SK-N-SH (cell line): ENCODE measurements around the gene GPLD1. TPM values are rescaled to one million over a fixed set of nuclear protein-coding genes. Genes with fewer than 3 reads are reported as not detected.

Experiments
- CTCF ChIA-PET: fragments of 300-600, 350-600 bp; formaldehyde crosslinking; extraction: SDS; loops from one replicate; lab custom pipeline; 2021; lab: Yijun Ruan, JAX
- POLR2A ChIA-PET: fragments of 350-600 bp; sonication (Branson Sonifier 250); formaldehyde crosslinking; extraction: SDS; loops from one replicate; lab custom pipeline; 2020; ENCODE audit warnings: antibody characterized with exemption, inconsistent platforms; lab: Yijun Ruan, JAX
- DNase-seq: peaks from one replicate; pipeline ENCODE4 v3.0.0; 2012
- H2AFZ ChIP-seq: fragments of 200-600 bp; sonication (generic); 2 replicates; pipeline ENCODE4 v1.8.1; 2016; ENCODE audit warnings: antibody characterized with exemption, mild to moderate bottlenecking, low read depth
- H3F3A ChIP-seq: fragments of 200-600 bp; sonication (generic); replicated peaks from 2 replicates; pipeline ENCODE3; 2016; ENCODE audit warnings: antibody characterized with exemption, mild to moderate bottlenecking; ENCODE audit not compliant: insufficient read depth
- H3K27ac ChIP-seq, 2 experiments: fragments of 200-500 bp in 1 of 2; fragments of 200-600 bp in 1 of 2; sonication (Bioruptor generic) in 1 of 2; sonication (generic), shearing (Covaris generic) in 1 of 2; 2 replicates each; pipeline versions ENCODE4 v1.5.1 to v1.6.1; 2014 to 2016; ENCODE audit warnings: low read depth in 2 of 2, inconsistent platforms in 1 of 2, low read length in 1 of 2, mild to moderate bottlenecking in 1 of 2, mixed read lengths in 1 of 2
- H3K27me3 ChIP-seq: fragments of 200-600 bp; sonication (generic), shearing (Covaris generic); 2 replicates; pipeline ENCODE4 v1.6.1; 2016; ENCODE audit warnings: mixed run types; ENCODE audit not compliant: insufficient read depth
- H3K36me3 ChIP-seq, 2 experiments: fragments of 200-500 bp in 1 of 2; fragments of 200-600 bp in 1 of 2; sonication (Bioruptor generic) in 1 of 2; sonication (generic) in 1 of 2; replicated peaks in 1 of 2; 2 replicates each; pipeline versions ENCODE3 to v1.5.1; 2014 to 2016; ENCODE audit warnings: low read length in 1 of 2, mild to moderate bottlenecking in 1 of 2; ENCODE audit not compliant: insufficient read depth in 2 of 2, control insufficient read depth in 1 of 2
- H3K4me1 ChIP-seq, 2 experiments: fragments of 200-500 bp in 1 of 2; fragments of 200-600 bp in 1 of 2; sonication (Bioruptor generic) in 1 of 2; sonication (generic), shearing (Covaris generic) in 1 of 2; 2 replicates each; pipeline versions ENCODE4 v1.5.1 to v1.6.1; 2014 to 2016; ENCODE audit warnings: low read depth in 1 of 2, low read length in 1 of 2, mixed run types in 1 of 2; ENCODE audit not compliant: insufficient read depth in 2 of 2, control insufficient read depth in 1 of 2
- H3K4me2 ChIP-seq: fragments of 200-600 bp; sonication (generic), shearing (Covaris generic); 2 replicates; pipeline ENCODE4 v1.6.1; 2017; ENCODE audit warnings: mixed run types
- H3K4me3 ChIP-seq, 2 experiments: fragments of 200-500 bp in 1 of 2; fragments of 200-600 bp in 1 of 2; sonication (Bioruptor generic) in 1 of 2; sonication (generic), shearing (Covaris generic) in 1 of 2; 2 replicates each; pipeline versions ENCODE4 v1.5.1 to v1.8.1; 2014 to 2016; ENCODE audit warnings: low read depth in 2 of 2, inconsistent platforms in 1 of 2, low read length in 1 of 2, mild to moderate bottlenecking in 1 of 2, mixed read lengths in 1 of 2, moderate library complexity in 1 of 2
- H3K79me2 ChIP-seq: fragments of 200-600 bp; sonication (generic); 2 replicates; pipeline ENCODE4 v1.8.1; 2017; ENCODE audit warnings: mild to moderate bottlenecking; ENCODE audit not compliant: insufficient read depth
- H3K9ac ChIP-seq: fragments of 200-600 bp; sonication (generic); 2 replicates; pipeline ENCODE4 v1.6.1; 2017; ENCODE audit warnings: mixed run types
- H3K9me2 ChIP-seq: fragments of 200-600 bp; sonication (generic); 2 replicates; pipeline ENCODE4 v1.6.1; 2017; ENCODE audit warnings: mixed run types
- H3K9me3 ChIP-seq: fragments of 200-600 bp; sonication (generic); 2 replicates; pipeline ENCODE4 v1.6.1; 2017; ENCODE audit warnings: mixed run types, mild to moderate bottlenecking, moderate library complexity
- H4K20me1 ChIP-seq: fragments of 200-600 bp; sonication (generic); 2 replicates; pipeline ENCODE4 v1.6.1; 2017; ENCODE audit warnings: mild to moderate bottlenecking, mixed run types; ENCODE audit not compliant: insufficient read depth
- ELF1 ChIP-seq: IDR thresholded peaks from 2 replicates; pipeline ENCODE4 v1.4.0; 2012
- EP300 ChIP-seq, 2 experiments: IDR thresholded peaks; 2 replicates each; pipeline versions ENCODE4 v1.4.0 to v1.6.1; 2012; ENCODE audit warnings: borderline replicate concordance in 1 of 2, low read depth in 1 of 2, low read length in 1 of 2
- GABPA ChIP-seq: IDR thresholded peaks from 2 replicates; pipeline ENCODE4 v1.4.0; 2012; ENCODE audit warnings: low read depth, mild to moderate bottlenecking
- JUND ChIP-seq: IDR thresholded peaks from 2 replicates; pipeline ENCODE4 v1.4.0; 2012
- MAX ChIP-seq: IDR thresholded peaks from 2 replicates; pipeline ENCODE4 v1.4.0; 2012; ENCODE audit warnings: low read depth
- PBX3 ChIP-seq: IDR thresholded peaks from 2 replicates; pipeline ENCODE4; 2012
- RAD21 ChIP-seq: IDR thresholded peaks from 2 replicates; pipeline ENCODE4 v1.6.1; 2012; ENCODE audit warnings: mild to moderate bottlenecking, low read length
- RCOR1 ChIP-seq: fragments of 150-350 bp; IDR thresholded peaks from 2 replicates; pipeline ENCODE4 v1.6.1; 2017; ENCODE audit warnings: antibody characterized with exemption, low read length
- REST ChIP-seq: IDR thresholded peaks from 2 replicates; pipeline ENCODE4 v1.6.1; 2012; ENCODE audit warnings: mild to moderate bottlenecking, low read depth, low read length, moderate library complexity
- RXRA ChIP-seq: IDR thresholded peaks from 2 replicates; pipeline ENCODE4 v1.4.0; 2012; ENCODE audit warnings: low read depth, mild to moderate bottlenecking, borderline replicate concordance
- SIN3A ChIP-seq: IDR thresholded peaks from 2 replicates; pipeline ENCODE4 v1.6.1; 2012; ENCODE audit warnings: low read depth, mild to moderate bottlenecking, low read length, moderate library complexity, borderline replicate concordance
- TAF1 ChIP-seq: IDR thresholded peaks from 2 replicates; pipeline ENCODE4 v1.6.1; 2012; ENCODE audit warnings: low read depth, mild to moderate bottlenecking, low read length, moderate library complexity, borderline replicate concordance
- TCF12 ChIP-seq: IDR thresholded peaks from 2 replicates; pipeline ENCODE4 v1.4.0; 2012
- USF1 ChIP-seq: IDR thresholded peaks from 2 replicates; pipeline ENCODE4 v1.4.0; 2012; ENCODE audit warnings: low read depth, borderline replicate concordance
- USF2 ChIP-seq: fragments of 150-350 bp; IDR thresholded peaks from 2 replicates; pipeline ENCODE4 v1.6.1; 2017; ENCODE audit warnings: antibody characterized with exemption, low read length, low read depth, borderline replicate concordance
- YY1 ChIP-seq: IDR thresholded peaks from 2 replicates; pipeline ENCODE4 v1.4.0; 2012; ENCODE audit warnings: low read depth, mild to moderate bottlenecking
- ZBTB33 ChIP-seq: IDR thresholded peaks from 2 replicates; pipeline ENCODE4 v1.4.0; 2012; ENCODE audit warnings: low read depth, borderline replicate concordance
- WGBS: methylation state at CpG from one replicate; pipeline ENCODE4 v1.1.6; 2017; ENCODE audit warnings: low lambda C conversion rate; 5-methylcytosine and 5-hydroxymethylcytosine counted together
- polyA plus RNA-seq, 3 experiments: library from polyadenylated mRNA; depleted of rRNA; stranded (reverse); fragments of >200 nt; gene quantifications; 2 replicates each; pipeline ENCODE4 v1.2.3, GENCODE V29; 2012

Gene GPLD1
- polyA plus RNA-seq, 1 of the 3 experiments (the other 2 are of a cell fraction), result 0.94 TPM

- Histone ChIP-seq H3K9ac (no peak overlapping the region), H3K27ac (no peak overlapping the region), H3K36me3 (no peaks in the 10 kb centered on the region), H3K4me1 (no peaks in the 10 kb centered on the region), H4K20me1 (no peaks in the 10 kb centered on the region), H3K9me3 (no peaks in the 10 kb centered on the region), H3K79me2 (no peaks in the 10 kb centered on the region), H3K4me3 (no peak overlapping the region), H3K9me2 (no peaks in the 10 kb centered on the region), H2AFZ (no peak overlapping the region), H3F3A (no peaks in the 10 kb centered on the region), H3K4me2 (no peak overlapping the region), H3K27me3 (no peaks in the 10 kb centered on the region)
- ChIA-PET CTCF (interaction anchor here (5.3 kb wide), 1 partner anchor 10 kb away, joined by 21 read pairs; the partner anchor contains the start of gene ALDH5A1), POLR2A (no interaction called here)
- DNase-seq, result no peak
- TF ChIP-seq MAX (no peak), YY1 (no peak), RXRA (no peak)
- 69% methylated on average over 7 of the region's 7 CpGs for WGBS
Observed at GRCh38 chr6:24484657-24485323, 4.6 kb downstream of the GPLD1 start.

GRCh38 chr6:24481449-24481848 is 7.9 kb downstream of the GPLD1 start:
- ChIA-PET CTCF (interaction anchor here (0.7 to 1.5 kb wide), 3 partner anchors 12 to 222 kb away, joined by 3 to 5 read pairs (median 3); partner anchors contain the start of gene ALDH5A1), POLR2A (no interaction called here)
- H3K9me3 ChIP-seq, result no peaks in the 10 kb centered on the region
- H3K27me3 ChIP-seq, result no peaks in the 10 kb centered on the region
- H3K36me3 ChIP-seq, result no peaks in the 10 kb centered on the region
- no peak overlapping the region for H3K4me2 ChIP-seq
- H3K27ac ChIP-seq, result no peak overlapping the region
- DNase-seq, result no peak
- no peaks in the 10 kb centered on the region for H4K20me1 ChIP-seq
- H3K79me2 ChIP-seq, result no peaks in the 10 kb centered on the region
- no peak overlapping the region for H3K4me3 ChIP-seq
- 92% methylated on average over 4 of the region's 5 CpGs for WGBS
- H3F3A ChIP-seq, result no peaks in the 10 kb centered on the region
- no peaks in the 10 kb centered on the region for H3K4me1 ChIP-seq
- H3K9ac ChIP-seq, result no peak overlapping the region
- no peak overlapping the region for H2AFZ ChIP-seq
- H3K9me2 ChIP-seq, result no peaks in the 10 kb centered on the region
- TF ChIP-seq EP300 (IDR thresholded peaks at IDR 0.05; ENCODE audit: borderline replicate concordance in 1 of 2, low read depth in 1 of 2, low read length in 1 of 2) (no peak), RAD21 (no peak), YY1 (no peak), ELF1 (no peak), SIN3A (no peak), USF2 (no peak), TCF12 (no peak), USF1 (no peak), JUND (no peak), PBX3 (no peak), REST (no peak), RCOR1 (no peak), TAF1 (no peak), GABPA (no peak), ZBTB33 (no peak)
